Fibroblast of lung (primary cell): ENCODE measurements around the gene LCN6. TPM values are rescaled to one million over a fixed set of nuclear protein-coding genes. Genes with fewer than 3 reads are reported as not detected.

Source experiments
- DNase-seq, 2 donors: peaks; one replicate each; pipeline versions ENCODE4 v3.0.0 to v3.0.0-alpha.2; 2010; ENCODE audit warnings: low read depth in 2 of 2
- H2AFZ ChIP-seq: 2 replicates; pipeline ENCODE4 v1.5.1; 2012; ENCODE audit warnings: low read length, control low read depth, inconsistent platforms
- H3K27ac ChIP-seq: 2 replicates; pipeline ENCODE4 v1.5.1; 2011; ENCODE audit warnings: low read length, control low read depth; ENCODE audit not compliant: insufficient read depth
- H3K27me3 ChIP-seq: 2 replicates; pipeline ENCODE4 v1.5.1; 2011; ENCODE audit warnings: mild to moderate bottlenecking, low read length; ENCODE audit not compliant: control insufficient read depth, insufficient read depth
- H3K36me3 ChIP-seq: 2 replicates; pipeline ENCODE4 v1.5.1; 2011; ENCODE audit warnings: low read length; ENCODE audit not compliant: control insufficient read depth, insufficient read depth
- H3K4me1 ChIP-seq: 2 replicates; pipeline ENCODE4 v1.5.1; 2011; ENCODE audit warnings: low read length; ENCODE audit not compliant: control insufficient read depth, insufficient read depth; ENCODE audit errors: extremely low read depth
- H3K4me2 ChIP-seq: 2 replicates; pipeline ENCODE4 v1.5.1; 2011; ENCODE audit warnings: low read length, control low read depth; ENCODE audit not compliant: insufficient read depth; ENCODE audit errors: extremely low read depth
- H3K4me3 ChIP-seq, 4 experiments: fragments of 200-600 bp in 1 of 4; sonication (generic) in 1 of 4; replicated peaks in 1 of 4; 2 replicates each; pipeline ENCODE4 v1.5.1; 2011 to 2016; ENCODE audit warnings: low read length in 4 of 4, low read depth in 3 of 4, mild to moderate bottlenecking in 3 of 4, control low read depth in 2 of 4, inconsistent platforms in 1 of 4, mixed read lengths in 1 of 4; ENCODE audit not compliant: insufficient read depth in 1 of 4; ENCODE audit errors: control extremely low read depth in 1 of 4
- H3K79me2 ChIP-seq: 2 replicates; pipeline ENCODE4 v1.5.1; 2012; ENCODE audit warnings: mild to moderate bottlenecking, low read length, inconsistent platforms; ENCODE audit not compliant: control insufficient read depth, insufficient read depth
- H3K9ac ChIP-seq: 2 replicates; pipeline ENCODE4 v1.5.1; 2011; ENCODE audit warnings: mild to moderate bottlenecking, low read length, control low read depth; ENCODE audit not compliant: insufficient read depth
- H3K9me3 ChIP-seq: 2 replicates; pipeline ENCODE4 v1.5.1; 2012; ENCODE audit warnings: low read depth, low read length; ENCODE audit not compliant: control insufficient read depth, insufficient read depth
- H4K20me1 ChIP-seq: 2 replicates; pipeline ENCODE4 v1.5.1; 2011; ENCODE audit warnings: low read length; ENCODE audit not compliant: control insufficient read depth, insufficient read depth; ENCODE audit errors: extremely low read depth
- EZH2 ChIP-seq: IDR thresholded peaks from 2 replicates; pipeline ENCODE4 v1.5.1; 2012; ENCODE audit warnings: low read length, control low read depth, mild to moderate bottlenecking; ENCODE audit errors: missing control alignments
- polyA plus RNA-seq, 2 donors: library from polyadenylated mRNA; depleted of rRNA in 1 of 2; stranded (reverse) in 1 of 2; unstranded in 1 of 2; fragments of >200 nt; gene quantifications; 2 replicates each; pipeline ENCODE4 v1.2.1, GENCODE V29; 2011 to 2012; ENCODE audit warnings: missing spikeins in 1 of 2
- total RNA-seq: library from RNA; depleted of rRNA; stranded (reverse); fragments of >200 nt; gene quantifications from 2 replicates; pipeline ENCODE4 v1.2.1, GENCODE V29; 2014
- TF ChIP-seq, protein P1 (sequence below), 2 donors: IDR thresholded peaks in 1 of 2; conservative IDR thresholded peaks in 1 of 2; 1 replicate in 1 of 2; 2 replicates in 1 of 2; pipeline ENCODE4 v1.5.1; 2011 to 2012; ENCODE audit warnings: low read length in 2 of 2, control low read depth in 1 of 2, inconsistent platforms in 1 of 2, low read depth in 1 of 2, mild to moderate bottlenecking in 1 of 2

The LCN6 gene
- total and polyA plus RNA-seq, 2 donors (not counting 1 experiment from before 2014, with no cell fraction given): not detected

DNA sequence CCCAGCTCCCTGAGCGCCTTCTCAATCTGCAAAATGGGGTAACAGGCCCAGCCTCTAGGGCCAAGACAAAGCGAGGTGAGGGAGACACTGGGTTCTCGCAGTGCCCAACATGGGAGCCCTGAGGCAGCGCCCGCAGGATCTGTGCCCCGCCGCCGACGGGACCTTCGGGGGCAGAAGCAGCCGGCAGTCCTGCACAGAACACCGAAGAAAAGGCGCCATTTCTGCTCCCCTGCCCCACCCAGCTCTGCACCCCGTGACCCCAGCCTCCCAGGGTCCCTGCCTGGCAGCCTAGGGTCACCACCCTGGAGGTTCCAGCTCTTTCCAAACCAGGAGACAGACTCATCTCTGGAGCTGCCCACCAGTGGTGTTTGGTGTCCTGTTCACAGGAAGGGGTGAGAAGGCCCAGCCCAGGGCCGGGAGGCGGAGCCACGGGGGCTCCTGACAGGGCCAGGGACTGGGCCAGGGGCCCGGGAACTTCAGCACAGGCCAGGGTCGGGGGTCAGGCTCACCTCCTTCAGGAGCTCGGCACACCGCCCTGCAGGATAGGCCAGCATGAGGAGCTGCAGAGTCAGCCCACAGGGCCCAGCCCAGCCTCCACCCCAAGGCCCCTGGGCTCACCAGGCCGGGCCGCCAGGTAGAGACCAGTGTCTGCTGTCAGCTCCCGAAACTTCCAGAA lies 6.4 kb upstream of the LCN6 start:
- no peaks in the 10 kb centered on the region for H4K20me1 ChIP-seq
- no peaks in the 10 kb centered on the region for H3K4me1 ChIP-seq
- TF ChIP-seq EZH2: no peak
- H3K4me2 ChIP-seq: no peak overlapping the region
- DNase-seq: no peak
- no peak overlapping the region for H2AFZ ChIP-seq
- no peak overlapping the region for H3K4me3 ChIP-seq
- H3K9ac ChIP-seq: no peak overlapping the region
- H3K27ac ChIP-seq: no peak overlapping the region
- no peaks in the 10 kb centered on the region for H3K27me3 ChIP-seq
- no peaks in the 10 kb centered on the region for H3K9me3 ChIP-seq
- no peaks in the 10 kb centered on the region for H3K36me3 ChIP-seq
- H3K79me2 ChIP-seq: no peaks in the 10 kb centered on the region

- no peaks in the 10 kb centered on the region for H3K36me3 ChIP-seq
- no peak overlapping the region for H3K9ac ChIP-seq
- no peaks in the 10 kb centered on the region for H3K79me2 ChIP-seq
- no peaks in the 10 kb centered on the region for H3K9me3 ChIP-seq
- H3K4me3 ChIP-seq: no peak overlapping the region
- H4K20me1 ChIP-seq: no peaks in the 10 kb centered on the region
- no peak overlapping the region for H2AFZ ChIP-seq
- TF ChIP-seq EZH2: no peak
- TF ChIP-seq, protein P1, sequence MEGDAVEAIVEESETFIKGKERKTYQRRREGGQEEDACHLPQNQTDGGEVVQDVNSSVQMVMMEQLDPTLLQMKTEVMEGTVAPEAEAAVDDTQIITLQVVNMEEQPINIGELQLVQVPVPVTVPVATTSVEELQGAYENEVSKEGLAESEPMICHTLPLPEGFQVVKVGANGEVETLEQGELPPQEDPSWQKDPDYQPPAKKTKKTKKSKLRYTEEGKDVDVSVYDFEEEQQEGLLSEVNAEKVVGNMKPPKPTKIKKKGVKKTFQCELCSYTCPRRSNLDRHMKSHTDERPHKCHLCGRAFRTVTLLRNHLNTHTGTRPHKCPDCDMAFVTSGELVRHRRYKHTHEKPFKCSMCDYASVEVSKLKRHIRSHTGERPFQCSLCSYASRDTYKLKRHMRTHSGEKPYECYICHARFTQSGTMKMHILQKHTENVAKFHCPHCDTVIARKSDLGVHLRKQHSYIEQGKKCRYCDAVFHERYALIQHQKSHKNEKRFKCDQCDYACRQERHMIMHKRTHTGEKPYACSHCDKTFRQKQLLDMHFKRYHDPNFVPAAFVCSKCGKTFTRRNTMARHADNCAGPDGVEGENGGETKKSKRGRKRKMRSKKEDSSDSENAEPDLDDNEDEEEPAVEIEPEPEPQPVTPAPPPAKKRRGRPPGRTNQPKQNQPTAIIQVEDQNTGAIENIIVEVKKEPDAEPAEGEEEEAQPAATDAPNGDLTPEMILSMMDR (conservative IDR thresholded peaks at IDR 0.05 in 1 of 2, IDR thresholded peaks at IDR 0.05 in 1 of 2; ENCODE audit: low read depth in 1 of 2, low read length in 2 of 2): no peak
- H3K27ac ChIP-seq: no peak overlapping the region
- no peaks in the 10 kb centered on the region for H3K27me3 ChIP-seq
- DNase-seq: no peak
- no peaks in the 10 kb centered on the region for H3K4me1 ChIP-seq
- H3K4me2 ChIP-seq: no peak overlapping the region
Observed at GRCh38 chr9:136754059-136754572, 5.8 kb upstream of the LCN6 start.

- no peak for TF ChIP-seq EZH2
- TF ChIP-seq, protein P1 (conservative IDR thresholded peaks at IDR 0.05 in 1 of 2, IDR thresholded peaks at IDR 0.05 in 1 of 2; ENCODE audit: low read depth in 1 of 2, low read length in 2 of 2): no peak
- H3K27ac ChIP-seq: no peak overlapping the region
- H3K4me1 ChIP-seq: no peaks in the 10 kb centered on the region
- H3K4me3 ChIP-seq: no peak overlapping the region
- no peak for DNase-seq
- no peaks in the 10 kb centered on the region for H3K9me3 ChIP-seq
- no peak overlapping the region for H2AFZ ChIP-seq
- no peaks in the 10 kb centered on the region for H3K36me3 ChIP-seq
- H3K79me2 ChIP-seq: no peaks in the 10 kb centered on the region
- no peak overlapping the region for H3K9ac ChIP-seq
- no peaks in the 10 kb centered on the region for H4K20me1 ChIP-seq
- H3K4me2 ChIP-seq: no peak overlapping the region
- H3K27me3 ChIP-seq: no peaks in the 10 kb centered on the region
Observed at GRCh38 chr9:136753371-136754058, 5.2 kb upstream of the LCN6 start.
